SU-DHL-6 (cell line): ENCODE measurements around the gene UBALD2.

ENCODE experiments used
- EZH2phosphoT487 ChIP-seq: fragments of 200-600 bp; sonication (generic), shearing (Covaris generic); conservative IDR thresholded peaks from 2 replicates; pipeline ENCODE4 v1.6.1; 2018; ENCODE audit warnings: mild to moderate bottlenecking, antibody characterized with exemption, low read length, moderate library complexity, mixed read lengths
- TF ChIP-seq, protein P1 (sequence below): fragments of 200-600 bp; sonication (generic); IDR thresholded peaks from one replicate; pipeline ENCODE4 v1.5.1; 2017; ENCODE audit warnings: antibody characterized with exemption, mild to moderate bottlenecking, low read length, moderate library complexity; ENCODE audit not compliant: insufficient read depth, poor library complexity, severe bottlenecking

- TF ChIP-seq, protein P1, sequence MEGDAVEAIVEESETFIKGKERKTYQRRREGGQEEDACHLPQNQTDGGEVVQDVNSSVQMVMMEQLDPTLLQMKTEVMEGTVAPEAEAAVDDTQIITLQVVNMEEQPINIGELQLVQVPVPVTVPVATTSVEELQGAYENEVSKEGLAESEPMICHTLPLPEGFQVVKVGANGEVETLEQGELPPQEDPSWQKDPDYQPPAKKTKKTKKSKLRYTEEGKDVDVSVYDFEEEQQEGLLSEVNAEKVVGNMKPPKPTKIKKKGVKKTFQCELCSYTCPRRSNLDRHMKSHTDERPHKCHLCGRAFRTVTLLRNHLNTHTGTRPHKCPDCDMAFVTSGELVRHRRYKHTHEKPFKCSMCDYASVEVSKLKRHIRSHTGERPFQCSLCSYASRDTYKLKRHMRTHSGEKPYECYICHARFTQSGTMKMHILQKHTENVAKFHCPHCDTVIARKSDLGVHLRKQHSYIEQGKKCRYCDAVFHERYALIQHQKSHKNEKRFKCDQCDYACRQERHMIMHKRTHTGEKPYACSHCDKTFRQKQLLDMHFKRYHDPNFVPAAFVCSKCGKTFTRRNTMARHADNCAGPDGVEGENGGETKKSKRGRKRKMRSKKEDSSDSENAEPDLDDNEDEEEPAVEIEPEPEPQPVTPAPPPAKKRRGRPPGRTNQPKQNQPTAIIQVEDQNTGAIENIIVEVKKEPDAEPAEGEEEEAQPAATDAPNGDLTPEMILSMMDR, result no peak
- TF ChIP-seq EZH2phosphoT487, result no peak
Measured at GRCh38 chr17:76279742-76280287, 14.7 kb downstream of the UBALD2 start.
